Fibroblast of villous mesenchyme (primary cell): Measurements from ENCODE around the gene DENND2A. TPM values are rescaled to one million over a fixed set of nuclear protein-coding genes. Genes with fewer than 3 reads are reported as not detected.
"Not testable (repeated sequence)": the region's sequence is repeated elsewhere in the genome, so short reads cannot be mapped to it uniquely, and the experiment has no call there.

Experiments
- DNase-seq: peaks from one replicate; pipeline ENCODE4 v3.0.0-alpha.2; 2010; ENCODE audit warnings: low read depth
- H3K4me3 ChIP-seq: 2 replicates; pipeline ENCODE4 v1.5.1; 2011; ENCODE audit warnings: low read depth, mild to moderate bottlenecking, low read length
- total RNA-seq: library from RNA; depleted of rRNA; stranded (reverse); fragments of >200 nt; gene quantifications from 2 replicates; pipeline ENCODE4 v1.2.3, GENCODE V29; 2012
- TF ChIP-seq, protein P1 (sequence below): IDR thresholded peaks from 2 replicates; pipeline ENCODE4 v1.5.1; 2012; ENCODE audit warnings: low read depth, mild to moderate bottlenecking, low read length; ENCODE audit not compliant: insufficient read depth

DENND2A gene
- total RNA-seq, 1 donor, result 25.5 TPM

DNA sequence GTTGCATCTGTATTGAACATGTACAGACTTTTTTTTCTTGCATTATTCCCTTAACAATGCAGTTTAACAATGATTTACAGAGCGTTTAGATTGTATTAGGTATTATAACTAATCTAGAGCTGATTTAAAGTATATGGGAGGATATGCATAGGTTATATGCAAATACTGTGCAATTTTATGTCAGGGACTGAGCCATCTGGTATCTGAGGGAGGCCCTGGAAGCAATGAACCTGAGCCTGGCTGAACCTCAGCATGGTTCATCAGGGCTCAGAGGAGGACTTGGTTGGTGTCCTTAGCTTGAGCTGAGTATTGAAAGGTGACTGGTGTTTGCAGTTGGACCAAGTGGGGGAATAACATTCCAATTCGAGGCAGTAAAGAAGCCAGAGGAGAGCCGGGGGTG lies 36.9 kb upstream of the DENND2A start:
- no peak for DNase-seq
- TF ChIP-seq, protein P1, sequence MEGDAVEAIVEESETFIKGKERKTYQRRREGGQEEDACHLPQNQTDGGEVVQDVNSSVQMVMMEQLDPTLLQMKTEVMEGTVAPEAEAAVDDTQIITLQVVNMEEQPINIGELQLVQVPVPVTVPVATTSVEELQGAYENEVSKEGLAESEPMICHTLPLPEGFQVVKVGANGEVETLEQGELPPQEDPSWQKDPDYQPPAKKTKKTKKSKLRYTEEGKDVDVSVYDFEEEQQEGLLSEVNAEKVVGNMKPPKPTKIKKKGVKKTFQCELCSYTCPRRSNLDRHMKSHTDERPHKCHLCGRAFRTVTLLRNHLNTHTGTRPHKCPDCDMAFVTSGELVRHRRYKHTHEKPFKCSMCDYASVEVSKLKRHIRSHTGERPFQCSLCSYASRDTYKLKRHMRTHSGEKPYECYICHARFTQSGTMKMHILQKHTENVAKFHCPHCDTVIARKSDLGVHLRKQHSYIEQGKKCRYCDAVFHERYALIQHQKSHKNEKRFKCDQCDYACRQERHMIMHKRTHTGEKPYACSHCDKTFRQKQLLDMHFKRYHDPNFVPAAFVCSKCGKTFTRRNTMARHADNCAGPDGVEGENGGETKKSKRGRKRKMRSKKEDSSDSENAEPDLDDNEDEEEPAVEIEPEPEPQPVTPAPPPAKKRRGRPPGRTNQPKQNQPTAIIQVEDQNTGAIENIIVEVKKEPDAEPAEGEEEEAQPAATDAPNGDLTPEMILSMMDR, result no peak
- H3K4me3 ChIP-seq, result no peak overlapping the region

GRCh38 chr7:140676956-140677355 lies 36.3 kb upstream of the DENND2A start:
- not testable (repeated sequence) for H3K4me3 ChIP-seq, DNase-seq

DNA sequence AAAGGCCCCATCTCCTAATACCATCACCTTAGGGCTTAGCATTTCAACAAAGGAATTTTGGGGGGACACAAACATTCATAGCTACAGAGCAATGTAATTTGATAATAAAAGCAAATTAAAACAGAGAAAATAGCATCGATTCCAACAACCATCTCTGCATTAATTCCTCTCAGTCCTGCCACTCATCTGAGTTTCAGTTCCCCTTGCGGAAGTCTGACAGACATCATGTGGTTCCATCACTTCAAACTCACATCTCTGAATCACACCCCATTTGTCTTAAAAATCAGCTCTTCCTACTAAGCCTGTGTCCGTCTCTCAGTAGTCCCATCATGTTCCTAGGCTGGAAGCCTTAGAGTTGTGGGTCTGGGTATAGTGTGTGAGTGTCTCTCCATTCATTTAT lies 35.7 kb upstream of the DENND2A start:
- H3K4me3 ChIP-seq, result no peak overlapping the region
- DNase-seq, result no peak
- TF ChIP-seq, protein P1, result no peak

- TF ChIP-seq, protein P1, result no peak
- no peak for DNase-seq
Measured at GRCh38 chr7:140675726-140676125, 35.1 kb upstream of the DENND2A start.

DNA sequence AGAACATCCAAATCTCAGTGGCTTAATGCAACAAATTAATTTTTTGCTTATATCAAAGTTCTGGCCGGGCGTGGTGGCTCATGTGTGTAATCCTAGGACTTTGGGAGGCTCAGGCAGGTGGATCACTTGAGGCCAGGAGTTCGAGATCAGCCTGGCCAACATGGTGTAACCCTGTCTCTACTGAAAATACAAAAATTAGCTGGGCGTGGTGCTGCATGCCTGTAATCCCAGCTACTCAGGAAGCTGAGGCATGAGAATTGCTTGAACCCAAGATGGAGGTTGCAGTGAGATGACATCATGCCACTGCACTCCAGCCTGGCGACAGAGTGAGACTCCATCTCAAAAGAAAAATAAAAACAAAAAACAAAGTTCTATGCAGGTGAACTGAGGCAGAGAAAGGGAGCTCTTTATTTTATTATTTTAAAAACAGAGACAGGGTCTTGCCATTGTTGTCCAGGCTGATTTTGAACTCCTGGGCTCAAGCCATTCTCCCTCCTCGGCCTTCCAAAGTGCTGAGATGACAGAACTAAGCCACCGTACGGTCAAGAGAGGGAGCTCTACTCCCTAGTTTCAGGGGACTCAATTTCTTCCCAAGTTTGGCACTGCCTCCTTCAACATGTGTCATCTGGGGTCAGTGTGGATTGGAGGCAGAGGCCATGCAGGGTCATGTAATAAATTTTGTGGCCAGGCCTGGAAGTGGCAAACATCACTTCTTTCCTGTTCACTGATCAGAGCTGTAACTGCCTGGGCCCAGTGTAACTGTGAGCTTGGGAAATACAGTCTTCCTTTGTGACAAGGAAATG lies 34.5 kb upstream of the DENND2A start:
- no peak overlapping the region for H3K4me3 ChIP-seq
- DNase-seq, result peak; percentile 68
- TF ChIP-seq, protein P1, result peak; percentile 58

More at GRCh38 chr7:140675726-140676125, 35.1 kb upstream of the DENND2A start:
- H3K4me3 ChIP-seq, result no peak overlapping the region

DNA sequence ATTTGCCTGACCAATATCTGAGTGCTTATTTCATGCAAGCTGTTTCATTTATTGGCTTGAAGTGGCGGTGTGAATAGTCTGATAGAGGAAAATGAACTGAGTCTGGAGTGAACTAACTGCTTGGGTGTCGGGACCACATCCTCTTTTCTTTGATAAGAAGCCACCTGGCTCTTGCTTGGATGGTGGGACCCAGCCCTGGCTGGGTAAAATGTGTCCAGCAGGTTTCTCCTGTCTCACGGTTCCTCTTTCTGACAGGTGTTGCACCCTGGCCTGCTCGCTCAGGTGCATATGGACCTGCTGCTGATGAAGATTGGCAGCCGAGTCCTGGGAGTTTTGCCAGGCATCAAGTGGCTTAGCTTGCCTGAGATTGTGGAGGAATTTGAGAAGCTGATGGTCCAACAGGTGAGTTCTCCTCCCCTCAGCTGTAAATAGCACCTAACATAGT lies 33.8 kb upstream of the DENND2A start:
- no peak for DNase-seq
- TF ChIP-seq, protein P1, result no peak

GRCh38 chr7:140673774-140674155 lies 33.2 kb upstream of the DENND2A start:
- TF ChIP-seq, protein P1, result no peak
- peak overlapping the region; percentile 71 for H3K4me3 ChIP-seq
- DNase-seq, result no peak

More for the DNA sequence above, 33.8 kb upstream of the DENND2A start:
- no peak overlapping the region for H3K4me3 ChIP-seq
